HepG2 (cell line): ENCODE measurements around the gene ZMYND10. TPM values are rescaled to one million over a fixed set of nuclear protein-coding genes. Genes with fewer than 3 reads are reported as not detected.

Source experiments
- AFF4 ChIP-seq: sonication (generic); formaldehyde crosslinking; IDR thresholded peaks from 2 replicates; pipeline ENCODE4 v1.4.0; 2020; ENCODE audit warnings: missing genetic modification reagents
- ARNT2 ChIP-seq: sonication (generic); formaldehyde crosslinking; IDR thresholded peaks from 2 replicates; pipeline ENCODE4 v1.8.0; 2022; ENCODE audit warnings: mild to moderate bottlenecking, low read depth, missing genetic modification reagents, moderate library complexity
- BRD4 ChIP-seq: sonication (generic); formaldehyde crosslinking; IDR thresholded peaks from 2 replicates; pipeline ENCODE4 v1.4.0; 2020; ENCODE audit warnings: missing genetic modification reagents
- CC2D1A ChIP-seq: sonication (generic); formaldehyde crosslinking; IDR thresholded peaks from 2 replicates; pipeline ENCODE4 v1.8.1; 2023; ENCODE audit warnings: mild to moderate bottlenecking, missing genetic modification reagents
- ELF1 ChIP-seq: sonication (generic); formaldehyde crosslinking; IDR thresholded peaks from 2 replicates; pipeline ENCODE4 v1.4.0; 2020; ENCODE audit warnings: missing genetic modification reagents
- HMGA1 ChIP-seq: sonication (generic); formaldehyde crosslinking; conservative IDR thresholded peaks from 2 replicates; pipeline ENCODE4 v1.4.0; 2020; ENCODE audit warnings: missing genetic modification reagents
- HNRNPL ChIP-seq: fragments of 200-400 bp; formaldehyde crosslinking; IDR thresholded peaks from 2 replicates; pipeline ENCODE4 v1.6.1; 2017; ENCODE audit warnings: mild to moderate bottlenecking, low read depth, low read length
- NFIB ChIP-seq: sonication (generic); formaldehyde crosslinking; IDR thresholded peaks from 2 replicates; pipeline ENCODE4 v1.9.0; 2021; ENCODE audit warnings: missing genetic modification reagents, mild to moderate bottlenecking, borderline replicate concordance
- NFYB ChIP-seq: sonication (generic); formaldehyde crosslinking; IDR thresholded peaks from 2 replicates; pipeline ENCODE4 v1.4.0; 2020; ENCODE audit warnings: missing genetic modification reagents
- SAFB2 ChIP-seq: sonication (generic); formaldehyde crosslinking; IDR thresholded peaks from 2 replicates; pipeline ENCODE4 v1.5.1; 2020; ENCODE audit warnings: missing genetic modification reagents, low read depth, mild to moderate bottlenecking, borderline replicate concordance
- SETDB1 ChIP-seq: sonication (generic); formaldehyde crosslinking; IDR thresholded peaks from 2 replicates; pipeline ENCODE4 v1.5.1; 2020; ENCODE audit warnings: missing genetic modification reagents, mild to moderate bottlenecking, borderline replicate concordance
- SIN3A ChIP-seq: IDR thresholded peaks from 2 replicates; pipeline ENCODE4 v1.6.1; 2011; ENCODE audit warnings: low read depth, mild to moderate bottlenecking, control low read depth, low read length, borderline replicate concordance
- TRIM22 ChIP-seq: fragments of 450-650 bp; IDR thresholded peaks from 2 replicates; pipeline ENCODE4 v1.6.1; 2017
- ZNF605 ChIP-seq: sonication (generic); formaldehyde crosslinking; IDR thresholded peaks from 2 replicates; pipeline ENCODE4 v1.8.0; 2022; ENCODE audit warnings: mild to moderate bottlenecking, missing genetic modification reagents
- polyA plus RNA-seq, 8 experiments: library from polyadenylated mRNA; depleted of rRNA in 3 of 8; stranded (reverse) in 7 of 8; unstranded in 1 of 8; fragments of >200 nt; fragmentation: Illumina TruSeq in 4 of 8; extraction: Trizol in 4 of 8; gene quantifications; 2 replicates each; pipeline versions ENCODE4 v1.2.1 to v1.2.3, GENCODE V29; 2011 to 2016; ENCODE audit warnings: low read depth in 4 of 8, missing spikeins in 1 of 8, mixed read lengths in 1 of 8; ENCODE audit not compliant: insufficient read depth in 1 of 8
- total RNA-seq, 5 experiments: library from RNA; depleted of rRNA; stranded (reverse); fragments of >200 nt; fragmentation: Illumina TruSeq; extraction: Trizol; gene quantifications; 2 replicates each; pipeline ENCODE4 v1.2.3, GENCODE V29; 2016; ENCODE audit warnings: low read depth in 1 of 5
- TF ChIP-seq, protein P1 (sequence below): sonication (generic); formaldehyde crosslinking; IDR thresholded peaks from 2 replicates; pipeline ENCODE4 v1.4.0; 2020; ENCODE audit warnings: missing genetic modification reagents
- TF ChIP-seq, protein P2 (sequence below): sonication (generic); formaldehyde crosslinking; IDR thresholded peaks from 2 replicates; pipeline ENCODE4 v1.5.1; 2020; ENCODE audit warnings: mild to moderate bottlenecking, missing genetic modification reagents
- TF ChIP-seq, protein P3 (sequence below): sonication (generic); formaldehyde crosslinking; IDR thresholded peaks from 2 replicates; pipeline ENCODE4 v1.9.0; 2022; ENCODE audit warnings: missing genetic modification reagents, mild to moderate bottlenecking, borderline replicate concordance

Gene ZMYND10
- total and polyA plus RNA-seq, 2 of the 13 experiments (the other 11 are each of a cell fraction or from before 2014, with no cell fraction given), result 0.60 to 0.74 TPM

GRCh38 chr3:50350527-50351322 is 5.2 kb upstream of the ZMYND10 start, which contains the start of the genes CYB561D2 and NPRL2 (continued):
- TF ChIP-seq, protein P1, sequence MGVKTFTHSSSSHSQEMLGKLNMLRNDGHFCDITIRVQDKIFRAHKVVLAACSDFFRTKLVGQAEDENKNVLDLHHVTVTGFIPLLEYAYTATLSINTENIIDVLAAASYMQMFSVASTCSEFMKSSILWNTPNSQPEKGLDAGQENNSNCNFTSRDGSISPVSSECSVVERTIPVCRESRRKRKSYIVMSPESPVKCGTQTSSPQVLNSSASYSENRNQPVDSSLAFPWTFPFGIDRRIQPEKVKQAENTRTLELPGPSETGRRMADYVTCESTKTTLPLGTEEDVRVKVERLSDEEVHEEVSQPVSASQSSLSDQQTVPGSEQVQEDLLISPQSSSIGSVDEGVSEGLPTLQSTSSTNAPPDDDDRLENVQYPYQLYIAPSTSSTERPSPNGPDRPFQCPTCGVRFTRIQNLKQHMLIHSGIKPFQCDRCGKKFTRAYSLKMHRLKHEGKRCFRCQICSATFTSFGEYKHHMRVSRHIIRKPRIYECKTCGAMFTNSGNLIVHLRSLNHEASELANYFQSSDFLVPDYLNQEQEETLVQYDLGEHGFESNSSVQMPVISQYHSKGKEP (CRISPR knock-in tag), result no peak
- TF ChIP-seq, protein P2, sequence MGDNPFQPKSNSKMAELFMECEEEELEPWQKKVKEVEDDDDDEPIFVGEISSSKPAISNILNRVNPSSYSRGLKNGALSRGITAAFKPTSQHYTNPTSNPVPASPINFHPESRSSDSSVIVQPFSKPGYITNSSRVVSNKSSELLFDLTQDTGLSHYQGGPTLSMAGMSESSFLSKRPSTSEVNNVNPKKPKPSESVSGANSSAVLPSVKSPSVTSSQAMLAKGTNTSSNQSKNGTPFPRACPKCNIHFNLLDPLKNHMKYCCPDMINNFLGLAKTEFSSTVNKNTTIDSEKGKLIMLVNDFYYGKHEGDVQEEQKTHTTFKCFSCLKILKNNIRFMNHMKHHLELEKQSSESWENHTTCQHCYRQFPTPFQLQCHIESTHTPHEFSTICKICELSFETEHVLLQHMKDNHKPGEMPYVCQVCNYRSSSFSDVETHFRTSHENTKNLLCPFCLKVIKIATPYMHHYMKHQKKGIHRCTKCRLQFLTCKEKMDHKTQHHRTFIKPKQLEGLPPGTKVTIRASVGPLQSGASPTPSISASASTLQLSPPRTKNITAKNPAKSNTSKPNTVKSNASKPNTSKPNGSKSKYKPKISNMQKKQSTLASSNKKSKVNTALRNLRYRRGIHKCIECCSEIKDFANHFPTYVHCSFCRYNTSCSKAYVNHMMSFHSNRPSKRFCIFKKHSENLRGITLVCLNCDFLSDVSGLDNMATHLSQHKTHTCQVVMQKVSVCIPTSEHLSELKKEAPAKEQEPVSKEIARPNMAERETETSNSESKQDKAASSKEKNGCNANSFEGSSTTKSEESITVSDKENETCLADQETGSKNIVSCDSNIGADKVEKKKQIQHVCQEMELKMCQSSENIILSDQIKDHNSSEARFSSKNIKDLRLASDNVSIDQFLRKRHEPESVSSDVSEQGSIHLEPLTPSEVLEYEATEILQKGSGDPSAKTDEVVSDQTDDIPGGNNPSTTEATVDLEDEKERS (CRISPR knock-in tag), result peak; percentile 95
- TF ChIP-seq, protein P3, sequence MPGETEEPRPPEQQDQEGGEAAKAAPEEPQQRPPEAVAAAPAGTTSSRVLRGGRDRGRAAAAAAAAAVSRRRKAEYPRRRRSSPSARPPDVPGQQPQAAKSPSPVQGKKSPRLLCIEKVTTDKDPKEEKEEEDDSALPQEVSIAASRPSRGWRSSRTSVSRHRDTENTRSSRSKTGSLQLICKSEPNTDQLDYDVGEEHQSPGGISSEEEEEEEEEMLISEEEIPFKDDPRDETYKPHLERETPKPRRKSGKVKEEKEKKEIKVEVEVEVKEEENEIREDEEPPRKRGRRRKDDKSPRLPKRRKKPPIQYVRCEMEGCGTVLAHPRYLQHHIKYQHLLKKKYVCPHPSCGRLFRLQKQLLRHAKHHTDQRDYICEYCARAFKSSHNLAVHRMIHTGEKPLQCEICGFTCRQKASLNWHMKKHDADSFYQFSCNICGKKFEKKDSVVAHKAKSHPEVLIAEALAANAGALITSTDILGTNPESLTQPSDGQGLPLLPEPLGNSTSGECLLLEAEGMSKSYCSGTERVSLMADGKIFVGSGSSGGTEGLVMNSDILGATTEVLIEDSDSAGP, result peak; percentile 90
- no peak for TF ChIP-seq NFIB (CRISPR knock-in tag)
- TF ChIP-seq SIN3A, result peak; percentile 60; the same call in 1 of the 2 replicates
- TF ChIP-seq CC2D1A, result 0 out of 2 replicates have a peak, but pooled peaks have one; percentile 33
- TF ChIP-seq HMGA1 (CRISPR knock-in tag), result no peak
- peak; percentile 99 for TF ChIP-seq ELF1
- peak; percentile 85; the same call in 1 of the 2 replicates for TF ChIP-seq HNRNPL
- peak; percentile 90 for TF ChIP-seq ZNF605 (CRISPR knock-in tag)
- peak; percentile 95 for TF ChIP-seq ARNT2 (CRISPR knock-in tag)
- TF ChIP-seq TRIM22, result no peak
- TF ChIP-seq SETDB1 (CRISPR knock-in tag), result peak; percentile 25; the same call in 1 of the 2 replicates
- 0 out of 2 replicates have a peak, but pooled peaks have one; percentile 22 for TF ChIP-seq BRD4 (CRISPR knock-in tag)
- TF ChIP-seq SAFB2 (CRISPR knock-in tag), result peak; percentile 63; the same call in 1 of the 2 replicates
- no peak for TF ChIP-seq AFF4 (CRISPR knock-in tag)
- peak; percentile 30 for TF ChIP-seq NFYB (CRISPR knock-in tag)
